Neural progenitor cell (in vitro differentiated cells): ENCODE data around the gene SMC5. TPM values are rescaled to one million over a fixed set of nuclear protein-coding genes. Genes with fewer than 3 reads are reported as not detected.
A peak's percentile ranks its signal among the peaks of the same experiment; 100 is the strongest.
"Not testable (repeated sequence)": the region's sequence is repeated elsewhere in the genome, so short reads cannot be mapped to it uniquely, and the experiment has no call there.

ENCODE experiments used
- DNase-seq: peaks from one replicate; pipeline ENCODE4 v3.0.0-alpha.2; 2016; ENCODE audit warnings: low spot score
- H2AFZ ChIP-seq: fragments of 200-600 bp; sonication (generic); replicated peaks from 2 replicates; pipeline ENCODE4 v1.6.1; 2016; ENCODE audit warnings: antibody characterized with exemption
- H3F3A ChIP-seq: fragments of 200-600 bp; sonication (generic); 2 replicates; pipeline ENCODE4 v1.6.1; 2016; ENCODE audit warnings: antibody characterized with exemption, low read depth
- H3K27ac ChIP-seq: fragments of 200-600 bp; sonication (generic); 2 replicates; pipeline ENCODE4 v1.5.1; 2016; ENCODE audit warnings: mild to moderate bottlenecking
- H3K27me3 ChIP-seq: fragments of 200-600 bp; sonication (generic); 2 replicates; pipeline ENCODE4 v1.6.1; 2016; ENCODE audit warnings: mild to moderate bottlenecking, moderate library complexity
- H3K36me3 ChIP-seq: fragments of 200-600 bp; sonication (generic); 2 replicates; pipeline ENCODE4 v1.5.1; 2016
- H3K4me1 ChIP-seq: fragments of 200-600 bp; sonication (generic); 2 replicates; pipeline ENCODE4 v1.6.1; 2016; ENCODE audit warnings: mixed run types
- H3K4me2 ChIP-seq: fragments of 200-600 bp; sonication (generic); 2 replicates; pipeline ENCODE4 v1.6.1; 2016
- H3K4me3 ChIP-seq: fragments of 200-600 bp; sonication (generic); 2 replicates; pipeline ENCODE4 v1.5.1; 2016
- H3K79me2 ChIP-seq: fragments of 200-600 bp; sonication (generic); 2 replicates; pipeline ENCODE4 v1.6.1; 2016; ENCODE audit warnings: low read depth
- H3K9ac ChIP-seq: fragments of 200-600 bp; sonication (generic); 2 replicates; pipeline ENCODE4 v1.6.1; 2016
- H3K9me3 ChIP-seq: fragments of 200-600 bp; sonication (generic); 2 replicates; pipeline ENCODE4 v1.5.1; 2016; ENCODE audit warnings: low read depth
- H4K20me1 ChIP-seq: fragments of 200-600 bp; sonication (generic); 2 replicates; pipeline ENCODE4 v1.6.1; 2016; ENCODE audit warnings: low read depth
- H3K27ac Mint-ChIP-seq: 3 replicates; pipeline ENCODE4 v1.8.0; 2021; ENCODE audit warnings: mixed read lengths
- H3K27me3 Mint-ChIP-seq: 2 replicates; pipeline ENCODE4 v1.8.0; 2022; ENCODE audit warnings: low read depth, mild to moderate bottlenecking, inconsistent platforms, moderate library complexity, mixed read lengths; ENCODE audit not compliant: insufficient read depth
- H3K36me3 Mint-ChIP-seq: 3 replicates; pipeline ENCODE4 v1.8.0; 2021; ENCODE audit warnings: mixed read lengths
- H3K4me1 Mint-ChIP-seq: 3 replicates; pipeline ENCODE4 v1.8.0; 2021; ENCODE audit warnings: mixed read lengths
- H3K4me3 Mint-ChIP-seq: 3 replicates; pipeline ENCODE4 v1.8.0; 2021; ENCODE audit warnings: mild to moderate bottlenecking, moderate library complexity, mixed read lengths
- H3K9me3 Mint-ChIP-seq: 3 replicates; pipeline ENCODE4 v1.8.0; 2020; ENCODE audit warnings: mixed read lengths
- CTCF ChIP-seq: fragments of 200-600 bp; sonication (generic); IDR thresholded peaks from 2 replicates; pipeline ENCODE4 v1.5.1; 2017; ENCODE audit warnings: antibody characterized with exemption, mild to moderate bottlenecking
- EZH2 ChIP-seq: fragments of 200-600 bp; sonication (generic); IDR thresholded peaks from 2 replicates; pipeline ENCODE4 v1.6.1; 2017; ENCODE audit warnings: antibody characterized with exemption, mild to moderate bottlenecking, moderate library complexity
- EZH2phosphoT487 ChIP-seq: fragments of 200-600 bp; sonication (generic); IDR thresholded peaks from 2 replicates; pipeline ENCODE4 v1.6.1; 2017; ENCODE audit warnings: antibody characterized with exemption
- total RNA-seq: library from RNA; depleted of rRNA; stranded (reverse); fragments of >200 nt; gene quantifications from 2 replicates; pipeline ENCODE4 v1.2.3, GENCODE V29; 2015; ENCODE audit warnings: low replicate concordance

Gene SMC5
- total RNA-seq, 1 donor from 2014 or later = 63.1 TPM

GRCh38 chr9:70315389-70315788 lies 56.6 kb downstream of the SMC5 start:
- Histone ChIP-seq H3K9me3 (no peaks in the 10 kb centered on the region), H3K27me3 (no peaks in the 10 kb centered on the region), H3K4me2 (no peak overlapping the region), H3K79me2 (no peaks in the 10 kb centered on the region), H3F3A (no peaks in the 10 kb centered on the region), H3K4me3 (no peak overlapping the region), H3K36me3 (peaks cover 30% of the 10 kb centered on the region), H3K4me1 (no peaks in the 10 kb centered on the region), H3K27ac (no peak overlapping the region), H4K20me1 (no peaks in the 10 kb centered on the region), H3K9ac (no peak overlapping the region), H2AFZ (no peak overlapping the region)
- H3K4me3 Mint-ChIP-seq = no peak overlapping the region
- H3K9me3 Mint-ChIP-seq = peaks cover 5% of the 10 kb centered on the region
- H3K27ac Mint-ChIP-seq = no peak overlapping the region
- no peaks in the 10 kb centered on the region for H3K27me3 Mint-ChIP-seq
- no peak for TF ChIP-seq EZH2phosphoT487
- TF ChIP-seq CTCF = no peak
- no peak for DNase-seq
- peaks cover 43% of the 10 kb centered on the region for H3K36me3 Mint-ChIP-seq
- no peaks in the 10 kb centered on the region for H3K4me1 Mint-ChIP-seq

GRCh38 chr9:70318002-70318401 lies 59.2 kb downstream of the SMC5 start:
- H3K4me3 Mint-ChIP-seq = no peak overlapping the region
- Histone ChIP-seq H3K4me1 (no peaks in the 10 kb centered on the region), H2AFZ (no peak overlapping the region), H3K4me3 (no peak overlapping the region), H3K27me3 (no peaks in the 10 kb centered on the region), H3K79me2 (no peaks in the 10 kb centered on the region), H3K4me2 (no peak overlapping the region), H3K9ac (no peak overlapping the region), H3F3A (no peaks in the 10 kb centered on the region), H4K20me1 (no peaks in the 10 kb centered on the region), H3K36me3 (peaks cover 30% of the 10 kb centered on the region), H3K9me3 (no peaks in the 10 kb centered on the region), H3K27ac (no peak overlapping the region)
- peak; percentile 24 for DNase-seq
- no peaks in the 10 kb centered on the region for H3K9me3 Mint-ChIP-seq
- H3K4me1 Mint-ChIP-seq = no peaks in the 10 kb centered on the region
- H3K27me3 Mint-ChIP-seq = no peaks in the 10 kb centered on the region
- peaks cover 34% of the 10 kb centered on the region for H3K36me3 Mint-ChIP-seq
- H3K27ac Mint-ChIP-seq = no peak overlapping the region
- TF ChIP-seq CTCF (peak; percentile 52), EZH2phosphoT487 (no peak)

GRCh38 chr9:70322096-70322495 lies 63.3 kb downstream of the SMC5 start:
- H3K4me3 Mint-ChIP-seq = no peak overlapping the region
- Histone ChIP-seq H3F3A (no peaks in the 10 kb centered on the region), H3K4me2 (no peak overlapping the region), H3K9me3 (no peaks in the 10 kb centered on the region), H3K4me1 (no peaks in the 10 kb centered on the region), H3K27me3 (no peaks in the 10 kb centered on the region), H2AFZ (no peak overlapping the region), H4K20me1 (no peaks in the 10 kb centered on the region), H3K36me3 (peaks cover 44% of the 10 kb centered on the region), H3K27ac (no peak overlapping the region), H3K79me2 (no peaks in the 10 kb centered on the region), H3K4me3 (no peak overlapping the region), H3K9ac (no peak overlapping the region)
- no peaks in the 10 kb centered on the region for H3K4me1 Mint-ChIP-seq
- H3K9me3 Mint-ChIP-seq = peaks cover 2% of the 10 kb centered on the region
- no peaks in the 10 kb centered on the region for H3K27me3 Mint-ChIP-seq
- no peak for DNase-seq
- H3K27ac Mint-ChIP-seq = no peak overlapping the region
- no peak for TF ChIP-seq EZH2phosphoT487
- no peak for TF ChIP-seq EZH2
- TF ChIP-seq CTCF = no peak
- peaks cover 56% of the 10 kb centered on the region for H3K36me3 Mint-ChIP-seq

GRCh38 chr9:70324963-70325362 lies 66.2 kb downstream of the SMC5 start:
- no peaks in the 10 kb centered on the region for H3F3A ChIP-seq
- no peak overlapping the region for H3K27ac ChIP-seq
- no peaks in the 10 kb centered on the region for H3K9me3 ChIP-seq
- H3K4me1 ChIP-seq = no peaks in the 10 kb centered on the region
- no peak overlapping the region for H3K4me3 ChIP-seq
- no peaks in the 10 kb centered on the region for H3K79me2 ChIP-seq
- H3K4me3 Mint-ChIP-seq = no peak overlapping the region
- no peak overlapping the region for H2AFZ ChIP-seq
- H3K27me3 ChIP-seq = no peaks in the 10 kb centered on the region
- H3K4me2 ChIP-seq = no peak overlapping the region
- H3K27ac Mint-ChIP-seq = no peak overlapping the region
- H3K36me3 Mint-ChIP-seq = peaks cover 74% of the 10 kb centered on the region
- H3K9me3 Mint-ChIP-seq = peaks cover 23% of the 10 kb centered on the region
- DNase-seq = no peak
- no peaks in the 10 kb centered on the region for H3K4me1 Mint-ChIP-seq
- TF ChIP-seq EZH2phosphoT487 (no peak), EZH2 (no peak), CTCF (no peak)
- H4K20me1 ChIP-seq = no peaks in the 10 kb centered on the region
- peaks cover 2% of the 10 kb centered on the region for H3K27me3 Mint-ChIP-seq
- peaks cover 36% of the 10 kb centered on the region for H3K36me3 ChIP-seq
- no peak overlapping the region for H3K9ac ChIP-seq

- not testable (repeated sequence) for H3K4me1 ChIP-seq, H3K9ac ChIP-seq, H3K79me2 ChIP-seq, H3K4me2 ChIP-seq, H3K27me3 Mint-ChIP-seq, H3K4me3 Mint-ChIP-seq, H3K27me3 ChIP-seq, H3K27ac Mint-ChIP-seq, H3F3A ChIP-seq, H3K9me3 ChIP-seq, H3K27ac ChIP-seq, H3K4me3 ChIP-seq, H4K20me1 ChIP-seq, DNase-seq, H3K4me1 Mint-ChIP-seq, H2AFZ ChIP-seq
- H3K9me3 Mint-ChIP-seq = peaks cover 23% of the 10 kb centered on the region
- peaks cover 67% of the 10 kb centered on the region for H3K36me3 Mint-ChIP-seq
- H3K36me3 ChIP-seq = peaks cover 35% of the 10 kb centered on the region
Measured at GRCh38 chr9:70328625-70329024, 69.8 kb downstream of the SMC5 start.
